Measurements from ENCODE around the gene GNAI1. TPM values are rescaled to one million over a fixed set of nuclear protein-coding genes. Genes with fewer than 3 reads are reported as not detected.

GNAI1 gene
- total and polyA plus RNA-seq, 2 of the 13 experiments (the other 11 are each of a cell fraction or from before 2014, with no cell fraction given), result 3.5 to 5.7 TPM

- Histone ChIP-seq H3K4me2 (ENCODE audit: low read depth, low read length) (no peak overlapping the region), H3K36me3 (replicated peaks in 1 of 2; ENCODE audit: control insufficient read depth in 1 of 2, insufficient read depth in 2 of 2, low read length in 2 of 2) (no peaks in the 10 kb centered on the region), H3K4me1 (ENCODE audit: insufficient read depth, low read length) (no peaks in the 10 kb centered on the region), H4K20me1 (ENCODE audit: insufficient read depth, low read length) (no peaks in the 10 kb centered on the region), H3K27me3 (ENCODE audit: control insufficient read depth in 1 of 2, insufficient read depth in 2 of 2, low read length in 2 of 2) (no peaks in the 10 kb centered on the region), H3K9ac (ENCODE audit: insufficient read depth, low read depth, low read length) (no peak overlapping the region), H3K79me2 (ENCODE audit: insufficient read depth, low read length) (peaks cover 2% of the 10 kb centered on the region), H3K27ac (ENCODE audit: extremely low read length, insufficient read depth, low read length) (no peak overlapping the region), H3K9me3 (ENCODE audit: low read length) (no peaks in the 10 kb centered on the region), H2AFZ (ENCODE audit: low read length) (no peak overlapping the region), H3K4me3 (replicated peaks in 1 of 3; ENCODE audit: insufficient read depth in 1 of 3, low read depth in 2 of 3, low read length in 3 of 3) (no peak overlapping the region)
- 89% methylated on average over 1 of the region's 1 CpG for WGBS (ENCODE audit: low lambda C conversion rate)
- TF ChIP-seq CHD4 (IDR thresholded peaks at IDR 0.05; ENCODE audit: borderline replicate concordance, low read length) (no peak), HDAC2 (CRISPR knock-in tag; IDR thresholded peaks at IDR 0.05) (no peak), TOE1 (CRISPR knock-in tag; IDR thresholded peaks at IDR 0.05) (no peak), ZNF737 (CRISPR knock-in tag; IDR thresholded peaks at IDR 0.05; ENCODE audit: borderline replicate concordance) (no peak), ZBED4 (CRISPR knock-in tag; IDR thresholded peaks at IDR 0.05; ENCODE audit: borderline replicate concordance) (no peak), CEBPZ (IDR thresholded peaks at IDR 0.05; ENCODE audit: low read length) (no peak), PPARG (CRISPR knock-in tag; conservative IDR thresholded peaks at IDR 0.05) (no peak), SNAPC2 (CRISPR knock-in tag; IDR thresholded peaks at IDR 0.05) (no peak), ARID2 (CRISPR knock-in tag; IDR thresholded peaks at IDR 0.05; ENCODE audit: borderline replicate concordance) (no peak), NFATC3 (CRISPR knock-in tag; IDR thresholded peaks at IDR 0.05) (no peak), HHEX (CRISPR knock-in tag; IDR thresholded peaks at IDR 0.05) (no peak), HES4 (CRISPR knock-in tag; IDR thresholded peaks at IDR 0.05; ENCODE audit: borderline replicate concordance) (no peak), ZNF280D (CRISPR knock-in tag; IDR thresholded peaks at IDR 0.05) (no peak), IRF2 (CRISPR knock-in tag; IDR thresholded peaks at IDR 0.05) (no peak), ZNF616 (CRISPR knock-in tag; IDR thresholded peaks at IDR 0.05; ENCODE audit: low read depth) (no peak), ZNF75D (CRISPR knock-in tag; IDR thresholded peaks at IDR 0.05; ENCODE audit: borderline replicate concordance) (no peak)
- POLR2A ChIA-PET, result no interaction called here
- CTCF ChIA-PET (ENCODE audit: low intra/inter-chr PET ratio, low total read pairs), result no interaction called here
- in situ Hi-C loops (cut with HindIII; ENCODE audit: extremely low pct_ligation_motif_present, low pct_unique_long_range_greater_than_20kb), result no loop called here
- DNase-seq (ENCODE audit: low spot score) (no peak), ATAC-seq (no peak), FAIRE-seq (no peak)
- no TSS peak for BruUV-seq (replicated peaks)
- intact Hi-C loops (cut with micrococcal nuclease; ENCODE audit: unreplicated experiment), result no loop called here
Observed at GRCh38 chr7:80153446-80153845, 18.8 kb downstream of the GNAI1 start.
